Glutamatergic neuron (in vitro differentiated cells): ENCODE data around the gene LOXL3. TPM values are rescaled to one million over a fixed set of nuclear protein-coding genes. Genes with fewer than 3 reads are reported as not detected.

Experiments
- DNase-seq: peaks from one replicate; pipeline ENCODE4 v3.0.0; 2022
- H3K27ac Mint-ChIP-seq: one replicate; pipeline ENCODE4 v1.8.0; 2020; ENCODE audit warnings: mild to moderate bottlenecking, mixed read lengths, inconsistent platforms; ENCODE audit not compliant: unreplicated experiment
- H3K27me3 Mint-ChIP-seq: one replicate; pipeline ENCODE4 v1.8.0; 2020; ENCODE audit warnings: mild to moderate bottlenecking, moderate library complexity, mixed read lengths, inconsistent platforms; ENCODE audit not compliant: unreplicated experiment
- H3K36me3 Mint-ChIP-seq: one replicate; pipeline ENCODE4 v1.8.0; 2020; ENCODE audit warnings: mild to moderate bottlenecking, mixed read lengths, inconsistent platforms; ENCODE audit not compliant: unreplicated experiment
- H3K4me1 Mint-ChIP-seq: one replicate; pipeline ENCODE4 v1.8.0; 2020; ENCODE audit warnings: mild to moderate bottlenecking, low read depth, mixed read lengths, inconsistent platforms; ENCODE audit not compliant: unreplicated experiment
- H3K4me3 Mint-ChIP-seq: one replicate; pipeline ENCODE4 v1.8.0; 2020; ENCODE audit warnings: mild to moderate bottlenecking, mixed read lengths, inconsistent platforms; ENCODE audit not compliant: unreplicated experiment
- H3K9me3 Mint-ChIP-seq: one replicate; pipeline ENCODE4 v1.8.0; 2020; ENCODE audit warnings: mild to moderate bottlenecking, moderate library complexity, mixed read lengths, inconsistent platforms; ENCODE audit not compliant: unreplicated experiment
- total RNA-seq: library from RNA; stranded (reverse); fragmentation: NEBNext Ultra II Directional; extraction: Animal tissue kit (Norgen Biotek cat#: 25700); gene quantifications from one replicate; pipeline ENCODE4 v1.2.1, GENCODE V29; 2021; ENCODE audit not compliant: unreplicated experiment
- TF ChIP-seq, protein P1 (sequence below): fragments of 200-600 bp; sonication (generic); IDR thresholded peaks from one replicate; pipeline ENCODE4 v1.5.0; 2021; ENCODE audit not compliant: partially characterized antibody, unreplicated experiment

Gene LOXL3
- total RNA-seq, 1 donor from 2014 or later, result 64.2 TPM

DNA sequence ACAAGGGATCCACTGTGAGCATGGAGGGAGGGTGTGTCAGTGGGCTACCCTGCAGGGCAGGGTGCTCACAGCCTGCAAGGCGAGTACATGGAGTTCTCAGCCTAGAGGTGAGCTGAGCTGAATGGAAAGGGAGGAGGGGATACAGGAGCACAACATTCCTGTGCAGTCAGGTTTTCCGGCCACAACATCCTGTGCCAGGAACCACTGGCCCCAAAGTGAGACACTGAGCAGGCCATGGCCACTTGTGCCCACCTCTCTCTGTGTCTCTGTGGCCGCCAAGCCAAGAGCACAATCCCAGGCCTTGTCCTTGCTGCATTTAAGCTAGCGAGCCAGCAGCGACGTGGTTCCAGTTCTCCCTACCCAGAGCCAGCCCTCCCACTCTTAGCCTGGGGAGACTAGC lies 6.8 kb upstream of the LOXL3 start:
- Mint-ChIP-seq H3K4me3 (no peak overlapping the region), H3K9me3 (peaks cover 5% of the 10 kb centered on the region), H3K27me3 (peaks cover 14% of the 10 kb centered on the region), H3K36me3 (no peaks in the 10 kb centered on the region), H3K27ac (no peak overlapping the region), H3K4me1 (no peaks in the 10 kb centered on the region)
- TF ChIP-seq, protein P1, sequence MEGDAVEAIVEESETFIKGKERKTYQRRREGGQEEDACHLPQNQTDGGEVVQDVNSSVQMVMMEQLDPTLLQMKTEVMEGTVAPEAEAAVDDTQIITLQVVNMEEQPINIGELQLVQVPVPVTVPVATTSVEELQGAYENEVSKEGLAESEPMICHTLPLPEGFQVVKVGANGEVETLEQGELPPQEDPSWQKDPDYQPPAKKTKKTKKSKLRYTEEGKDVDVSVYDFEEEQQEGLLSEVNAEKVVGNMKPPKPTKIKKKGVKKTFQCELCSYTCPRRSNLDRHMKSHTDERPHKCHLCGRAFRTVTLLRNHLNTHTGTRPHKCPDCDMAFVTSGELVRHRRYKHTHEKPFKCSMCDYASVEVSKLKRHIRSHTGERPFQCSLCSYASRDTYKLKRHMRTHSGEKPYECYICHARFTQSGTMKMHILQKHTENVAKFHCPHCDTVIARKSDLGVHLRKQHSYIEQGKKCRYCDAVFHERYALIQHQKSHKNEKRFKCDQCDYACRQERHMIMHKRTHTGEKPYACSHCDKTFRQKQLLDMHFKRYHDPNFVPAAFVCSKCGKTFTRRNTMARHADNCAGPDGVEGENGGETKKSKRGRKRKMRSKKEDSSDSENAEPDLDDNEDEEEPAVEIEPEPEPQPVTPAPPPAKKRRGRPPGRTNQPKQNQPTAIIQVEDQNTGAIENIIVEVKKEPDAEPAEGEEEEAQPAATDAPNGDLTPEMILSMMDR, result no peak
- DNase-seq, result no peak

DNA sequence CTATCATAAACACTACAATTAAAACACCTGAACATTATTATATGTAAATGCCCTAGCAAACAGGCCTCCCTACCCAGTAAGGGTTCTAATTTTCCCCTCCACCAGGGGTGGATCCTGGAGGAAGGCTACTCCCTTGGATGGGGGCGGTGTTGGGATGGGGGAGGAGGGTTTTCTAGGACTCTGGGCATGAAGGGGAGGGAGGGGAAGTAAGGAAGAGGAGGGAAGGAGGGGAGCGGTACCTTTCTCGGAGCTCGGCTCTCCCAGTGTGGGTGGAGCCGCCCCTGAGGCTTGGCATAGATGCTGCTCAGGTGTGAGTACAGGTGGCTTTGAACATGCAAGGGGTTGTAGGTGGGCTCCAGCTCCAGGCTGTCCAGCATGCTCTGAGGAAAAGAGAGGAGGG lies 6.2 kb upstream of the LOXL3 start:
- Mint-ChIP-seq H3K36me3 (no peaks in the 10 kb centered on the region), H3K4me3 (no peak overlapping the region), H3K27me3 (peaks cover 17% of the 10 kb centered on the region), H3K27ac (no peak overlapping the region), H3K4me1 (no peaks in the 10 kb centered on the region), H3K9me3 (peaks cover 5% of the 10 kb centered on the region)
- DNase-seq, result no peak
- TF ChIP-seq, protein P1, result no peak

DNA sequence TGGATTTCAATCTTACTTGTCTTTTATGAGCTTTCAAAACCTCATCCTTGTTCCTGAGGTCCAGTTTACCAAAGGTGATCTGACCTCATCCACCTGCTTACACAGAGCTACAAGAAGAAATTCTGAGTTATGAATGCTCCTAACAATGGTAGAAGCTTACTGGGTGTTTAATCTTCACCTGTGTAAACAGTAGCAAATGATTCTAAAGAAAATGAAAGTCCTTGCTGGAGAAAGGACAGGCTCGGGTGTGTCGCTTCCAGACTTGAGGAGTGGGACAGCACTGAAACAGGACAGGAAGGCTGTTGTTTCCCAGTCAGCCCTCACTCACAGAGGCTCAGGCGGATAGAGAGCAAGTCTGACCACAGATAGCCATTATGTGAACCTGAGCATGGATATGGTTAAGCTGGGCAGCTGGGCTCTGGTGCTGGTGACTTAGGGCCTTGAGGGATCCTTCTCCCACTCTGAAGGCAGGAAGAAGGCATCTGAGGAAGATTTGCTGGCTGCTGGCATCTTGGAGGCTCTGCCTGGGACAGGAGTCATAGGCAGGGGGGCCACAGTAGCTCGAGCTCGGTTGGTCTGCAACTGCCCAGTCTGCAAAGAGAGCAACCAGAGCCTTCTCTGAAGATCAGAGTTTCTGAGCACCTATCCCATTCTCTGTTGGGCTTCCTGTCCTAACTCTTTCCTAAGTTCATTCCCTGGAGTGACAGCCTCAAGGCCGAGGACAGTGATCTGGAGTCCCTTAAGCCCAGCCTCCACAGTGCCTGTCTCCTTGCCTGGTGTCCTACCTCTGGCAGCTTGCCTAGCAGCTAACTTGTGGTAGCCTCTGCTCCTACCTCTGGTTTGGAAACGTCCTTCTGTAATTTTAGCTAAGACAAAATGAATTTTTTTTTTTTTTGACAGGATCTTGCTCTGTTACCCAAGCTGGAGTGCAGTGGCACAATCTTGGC lies 4.8 kb upstream of the LOXL3 start:
- no peak overlapping the region for H3K27ac Mint-ChIP-seq
- peaks cover 17% of the 10 kb centered on the region for H3K27me3 Mint-ChIP-seq
- DNase-seq, result no peak
- H3K9me3 Mint-ChIP-seq, result peaks cover 8% of the 10 kb centered on the region
- no peaks in the 10 kb centered on the region for H3K36me3 Mint-ChIP-seq
- H3K4me3 Mint-ChIP-seq, result no peak overlapping the region
- H3K4me1 Mint-ChIP-seq, result no peaks in the 10 kb centered on the region
- TF ChIP-seq, protein P1, result no peak

DNA sequence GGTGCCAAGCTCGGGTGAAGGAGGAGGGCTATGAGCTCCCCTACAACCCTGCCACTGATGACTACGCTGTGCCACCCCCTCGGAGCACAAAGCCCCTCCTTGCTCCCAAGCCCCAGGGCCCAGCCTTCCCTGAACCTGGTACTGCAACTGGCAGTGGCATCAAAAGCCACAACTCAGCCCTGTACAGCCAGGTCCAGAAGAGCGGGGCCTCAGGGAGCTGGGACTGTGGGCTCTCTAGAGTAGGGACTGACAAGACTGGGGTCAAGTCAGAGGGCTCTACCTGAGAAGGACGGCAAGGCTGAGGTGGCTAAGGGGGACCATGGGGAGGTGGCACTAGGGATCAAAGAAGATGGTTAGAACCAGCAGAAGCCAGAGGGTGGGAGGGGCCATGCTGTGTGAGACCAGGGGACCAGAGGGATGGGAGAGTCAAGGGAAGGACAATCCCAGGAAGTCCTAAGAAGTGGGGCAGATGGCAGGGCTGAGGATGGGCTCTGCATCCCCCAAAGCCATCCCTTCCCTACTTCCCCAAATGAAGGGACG lies 3.2 kb upstream of the LOXL3 start:
- no peak for DNase-seq
- Mint-ChIP-seq H3K4me1 (peaks cover 8% of the 10 kb centered on the region), H3K36me3 (peaks cover 2% of the 10 kb centered on the region), H3K4me3 (no peak overlapping the region), H3K27me3 (peaks cover 23% of the 10 kb centered on the region), H3K27ac (no peak overlapping the region), H3K9me3 (peaks cover 9% of the 10 kb centered on the region)
- TF ChIP-seq, protein P1, result no peak

DNA sequence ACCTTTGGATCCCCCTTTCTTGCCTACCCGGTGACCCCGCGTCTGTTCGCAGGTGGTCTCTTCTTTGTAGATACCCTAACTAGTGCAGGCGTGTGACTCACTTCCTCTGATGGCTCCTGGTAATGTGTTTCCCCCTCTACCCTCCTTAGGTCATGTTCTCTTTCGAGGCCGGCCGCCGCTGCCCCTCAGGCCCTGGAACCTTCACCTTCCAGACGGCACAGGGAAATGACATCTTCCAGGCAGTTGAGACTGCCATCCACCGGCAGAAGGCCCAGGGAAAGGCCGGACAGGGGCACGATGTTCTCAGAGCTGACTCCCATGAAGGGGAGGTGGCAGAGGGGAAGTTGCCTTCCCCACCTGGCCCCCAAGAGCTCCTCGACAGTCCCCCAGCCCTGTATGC lies 2.4 kb upstream of the LOXL3 start:
- TF ChIP-seq, protein P1, result no peak
- Mint-ChIP-seq H3K27me3 (peaks cover 26% of the 10 kb centered on the region), H3K4me1 (peaks cover 14% of the 10 kb centered on the region), H3K4me3 (no peak overlapping the region), H3K27ac (no peak overlapping the region), H3K36me3 (peaks cover 9% of the 10 kb centered on the region), H3K9me3 (peaks cover 14% of the 10 kb centered on the region)
- DNase-seq, result no peak
